Neural progenitor cell (in vitro differentiated cells): ENCODE data around the gene ARHGAP20. TPM values are rescaled to one million over a fixed set of nuclear protein-coding genes. Genes with fewer than 3 reads are reported as not detected.
"Not testable (repeated sequence)": the region's sequence is repeated elsewhere in the genome, so short reads cannot be mapped to it uniquely, and the experiment has no call there.

ENCODE experiments used
- DNase-seq: peaks from one replicate; pipeline ENCODE4 v3.0.0-alpha.2; 2016; ENCODE audit warnings: low spot score
- H2AFZ ChIP-seq: fragments of 200-600 bp; sonication (generic); replicated peaks from 2 replicates; pipeline ENCODE4 v1.6.1; 2016; ENCODE audit warnings: antibody characterized with exemption
- H3F3A ChIP-seq: fragments of 200-600 bp; sonication (generic); 2 replicates; pipeline ENCODE4 v1.6.1; 2016; ENCODE audit warnings: antibody characterized with exemption, low read depth
- H3K27ac ChIP-seq: fragments of 200-600 bp; sonication (generic); 2 replicates; pipeline ENCODE4 v1.5.1; 2016; ENCODE audit warnings: mild to moderate bottlenecking
- H3K27me3 ChIP-seq: fragments of 200-600 bp; sonication (generic); 2 replicates; pipeline ENCODE4 v1.6.1; 2016; ENCODE audit warnings: mild to moderate bottlenecking, moderate library complexity
- H3K36me3 ChIP-seq: fragments of 200-600 bp; sonication (generic); 2 replicates; pipeline ENCODE4 v1.5.1; 2016
- H3K4me1 ChIP-seq: fragments of 200-600 bp; sonication (generic); 2 replicates; pipeline ENCODE4 v1.6.1; 2016; ENCODE audit warnings: mixed run types
- H3K4me2 ChIP-seq: fragments of 200-600 bp; sonication (generic); 2 replicates; pipeline ENCODE4 v1.6.1; 2016
- H3K4me3 ChIP-seq: fragments of 200-600 bp; sonication (generic); 2 replicates; pipeline ENCODE4 v1.5.1; 2016
- H3K79me2 ChIP-seq: fragments of 200-600 bp; sonication (generic); 2 replicates; pipeline ENCODE4 v1.6.1; 2016; ENCODE audit warnings: low read depth
- H3K9ac ChIP-seq: fragments of 200-600 bp; sonication (generic); 2 replicates; pipeline ENCODE4 v1.6.1; 2016
- H3K9me3 ChIP-seq: fragments of 200-600 bp; sonication (generic); 2 replicates; pipeline ENCODE4 v1.5.1; 2016; ENCODE audit warnings: low read depth
- H4K20me1 ChIP-seq: fragments of 200-600 bp; sonication (generic); 2 replicates; pipeline ENCODE4 v1.6.1; 2016; ENCODE audit warnings: low read depth
- H3K27ac Mint-ChIP-seq: 3 replicates; pipeline ENCODE4 v1.8.0; 2021; ENCODE audit warnings: mixed read lengths
- H3K27me3 Mint-ChIP-seq: 2 replicates; pipeline ENCODE4 v1.8.0; 2022; ENCODE audit warnings: low read depth, mild to moderate bottlenecking, inconsistent platforms, moderate library complexity, mixed read lengths; ENCODE audit not compliant: insufficient read depth
- H3K36me3 Mint-ChIP-seq: 3 replicates; pipeline ENCODE4 v1.8.0; 2021; ENCODE audit warnings: mixed read lengths
- H3K4me1 Mint-ChIP-seq: 3 replicates; pipeline ENCODE4 v1.8.0; 2021; ENCODE audit warnings: mixed read lengths
- H3K4me3 Mint-ChIP-seq: 3 replicates; pipeline ENCODE4 v1.8.0; 2021; ENCODE audit warnings: mild to moderate bottlenecking, moderate library complexity, mixed read lengths
- H3K9me3 Mint-ChIP-seq: 3 replicates; pipeline ENCODE4 v1.8.0; 2020; ENCODE audit warnings: mixed read lengths
- EZH2 ChIP-seq: fragments of 200-600 bp; sonication (generic); IDR thresholded peaks from 2 replicates; pipeline ENCODE4 v1.6.1; 2017; ENCODE audit warnings: antibody characterized with exemption, mild to moderate bottlenecking, moderate library complexity
- EZH2phosphoT487 ChIP-seq: fragments of 200-600 bp; sonication (generic); IDR thresholded peaks from 2 replicates; pipeline ENCODE4 v1.6.1; 2017; ENCODE audit warnings: antibody characterized with exemption
- total RNA-seq: library from RNA; depleted of rRNA; stranded (reverse); fragments of >200 nt; gene quantifications from 2 replicates; pipeline ENCODE4 v1.2.3, GENCODE V29; 2015; ENCODE audit warnings: low replicate concordance
- TF ChIP-seq, protein P1 (sequence below): fragments of 200-600 bp; sonication (generic); IDR thresholded peaks from 2 replicates; pipeline ENCODE4 v1.5.1; 2017; ENCODE audit warnings: antibody characterized with exemption, mild to moderate bottlenecking

The ARHGAP20 gene
- total RNA-seq, 1 donor from 2014 or later = not detected

DNA sequence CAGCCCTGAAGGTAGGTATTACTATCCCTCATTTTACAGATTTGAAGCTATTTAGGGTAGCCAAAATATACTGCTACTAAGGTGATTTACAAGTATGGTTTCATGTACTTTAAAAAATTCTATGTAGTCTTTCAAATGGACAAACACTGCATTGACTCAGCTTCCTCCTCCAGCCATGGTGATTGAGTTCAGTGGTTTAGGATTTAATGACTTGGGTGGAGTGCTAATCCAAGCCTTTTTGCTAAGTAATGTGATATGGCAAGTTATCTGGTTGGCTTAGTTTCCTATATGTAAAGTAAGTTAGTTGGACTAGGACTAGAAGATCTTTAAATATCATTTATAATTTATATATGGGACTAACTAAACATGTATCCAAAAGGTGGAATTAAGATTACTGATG is 77.9 kb downstream of the ARHGAP20 start:
- no peaks in the 10 kb centered on the region for H3K27me3 Mint-ChIP-seq
- Histone ChIP-seq H3K27ac (no peak overlapping the region), H2AFZ (no peak overlapping the region), H3K4me3 (no peak overlapping the region), H3K4me2 (no peak overlapping the region), H3K36me3 (no peaks in the 10 kb centered on the region), H3K27me3 (no peaks in the 10 kb centered on the region), H3K9me3 (no peaks in the 10 kb centered on the region), H3K9ac (no peak overlapping the region), H3K79me2 (no peaks in the 10 kb centered on the region), H4K20me1 (no peaks in the 10 kb centered on the region), H3K4me1 (no peaks in the 10 kb centered on the region), H3F3A (no peaks in the 10 kb centered on the region)
- TF ChIP-seq, protein P1, sequence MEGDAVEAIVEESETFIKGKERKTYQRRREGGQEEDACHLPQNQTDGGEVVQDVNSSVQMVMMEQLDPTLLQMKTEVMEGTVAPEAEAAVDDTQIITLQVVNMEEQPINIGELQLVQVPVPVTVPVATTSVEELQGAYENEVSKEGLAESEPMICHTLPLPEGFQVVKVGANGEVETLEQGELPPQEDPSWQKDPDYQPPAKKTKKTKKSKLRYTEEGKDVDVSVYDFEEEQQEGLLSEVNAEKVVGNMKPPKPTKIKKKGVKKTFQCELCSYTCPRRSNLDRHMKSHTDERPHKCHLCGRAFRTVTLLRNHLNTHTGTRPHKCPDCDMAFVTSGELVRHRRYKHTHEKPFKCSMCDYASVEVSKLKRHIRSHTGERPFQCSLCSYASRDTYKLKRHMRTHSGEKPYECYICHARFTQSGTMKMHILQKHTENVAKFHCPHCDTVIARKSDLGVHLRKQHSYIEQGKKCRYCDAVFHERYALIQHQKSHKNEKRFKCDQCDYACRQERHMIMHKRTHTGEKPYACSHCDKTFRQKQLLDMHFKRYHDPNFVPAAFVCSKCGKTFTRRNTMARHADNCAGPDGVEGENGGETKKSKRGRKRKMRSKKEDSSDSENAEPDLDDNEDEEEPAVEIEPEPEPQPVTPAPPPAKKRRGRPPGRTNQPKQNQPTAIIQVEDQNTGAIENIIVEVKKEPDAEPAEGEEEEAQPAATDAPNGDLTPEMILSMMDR = no peak
- no peak for TF ChIP-seq EZH2
- TF ChIP-seq EZH2phosphoT487 = no peak
- H3K9me3 Mint-ChIP-seq = no peaks in the 10 kb centered on the region
- H3K4me1 Mint-ChIP-seq = no peaks in the 10 kb centered on the region
- H3K4me3 Mint-ChIP-seq = no peak overlapping the region
- no peak for DNase-seq
- H3K27ac Mint-ChIP-seq = no peak overlapping the region
- H3K36me3 Mint-ChIP-seq = no peaks in the 10 kb centered on the region

DNA sequence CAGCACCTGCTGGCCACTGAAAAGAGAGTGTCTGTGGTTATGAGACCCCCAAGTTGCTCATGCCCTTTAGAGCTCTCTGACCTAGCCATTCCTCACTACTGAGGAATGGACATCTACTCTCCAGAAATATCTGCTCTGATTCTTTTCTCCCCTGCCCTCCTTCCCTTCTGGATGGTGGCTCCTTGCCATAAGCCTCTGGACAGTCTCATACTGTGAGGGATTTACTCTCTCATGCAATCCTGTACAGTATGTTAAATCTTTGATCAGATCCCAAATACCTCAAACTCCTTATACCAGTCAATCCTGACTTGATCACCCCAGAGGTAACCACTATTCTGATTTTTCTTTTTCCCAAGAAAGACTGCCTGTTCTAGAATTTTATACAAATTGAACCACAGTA is 80.7 kb downstream of the ARHGAP20 start:
- Histone ChIP-seq H3K9ac (no peak overlapping the region), H3K79me2 (no peaks in the 10 kb centered on the region), H2AFZ (no peak overlapping the region), H3F3A (no peaks in the 10 kb centered on the region), H3K27ac (no peak overlapping the region), H3K9me3 (no peaks in the 10 kb centered on the region), H3K36me3 (no peaks in the 10 kb centered on the region), H4K20me1 (no peaks in the 10 kb centered on the region), H3K27me3 (no peaks in the 10 kb centered on the region), H3K4me2 (no peak overlapping the region), H3K4me3 (no peak overlapping the region), H3K4me1 (no peaks in the 10 kb centered on the region)
- Mint-ChIP-seq H3K9me3 (no peaks in the 10 kb centered on the region), H3K4me3 (no peak overlapping the region), H3K27ac (no peak overlapping the region), H3K4me1 (no peaks in the 10 kb centered on the region), H3K36me3 (no peaks in the 10 kb centered on the region), H3K27me3 (no peaks in the 10 kb centered on the region)
- TF ChIP-seq EZH2phosphoT487 = no peak
- TF ChIP-seq, protein P1 = no peak
- no peak for TF ChIP-seq EZH2
- DNase-seq = no peak

- no peaks in the 10 kb centered on the region for H3K9me3 Mint-ChIP-seq
- H3K9ac ChIP-seq = no peak overlapping the region
- H3K27ac ChIP-seq = no peak overlapping the region
- H4K20me1 ChIP-seq = no peaks in the 10 kb centered on the region
- H2AFZ ChIP-seq = no peak overlapping the region
- no peaks in the 10 kb centered on the region for H3K4me1 ChIP-seq
- H3K27me3 ChIP-seq = no peaks in the 10 kb centered on the region
- DNase-seq = no peak
- H3K4me2 ChIP-seq = no peak overlapping the region
- H3K27ac Mint-ChIP-seq = no peak overlapping the region
- no peaks in the 10 kb centered on the region for H3K9me3 ChIP-seq
- TF ChIP-seq EZH2phosphoT487 (no peak), EZH2 (no peak)
- TF ChIP-seq, protein P1 = no peak
- H3K36me3 ChIP-seq = no peaks in the 10 kb centered on the region
- H3K4me1 Mint-ChIP-seq = no peaks in the 10 kb centered on the region
- no peaks in the 10 kb centered on the region for H3K79me2 ChIP-seq
- no peaks in the 10 kb centered on the region for H3K27me3 Mint-ChIP-seq
- no peaks in the 10 kb centered on the region for H3K36me3 Mint-ChIP-seq
- H3F3A ChIP-seq = no peaks in the 10 kb centered on the region
- H3K4me3 ChIP-seq = no peak overlapping the region
- H3K4me3 Mint-ChIP-seq = no peak overlapping the region
These were observed 82.6 kb downstream of the ARHGAP20 start for GRCh38 chr11:110629594-110629993.

GRCh38 chr11:110621826-110622225 is 90.4 kb downstream of the ARHGAP20 start:
- H4K20me1 ChIP-seq = no peaks in the 10 kb centered on the region
- Mint-ChIP-seq H3K4me3 (no peak overlapping the region), H3K4me1 (no peaks in the 10 kb centered on the region), H3K9me3 (peaks cover 5% of the 10 kb centered on the region), H3K27ac (no peak overlapping the region), H3K36me3 (no peaks in the 10 kb centered on the region), H3K27me3 (peaks cover 3% of the 10 kb centered on the region)
- H3K36me3 ChIP-seq = no peaks in the 10 kb centered on the region
- DNase-seq = no peak
- H2AFZ ChIP-seq = no peak overlapping the region
- no peak for TF ChIP-seq EZH2
- TF ChIP-seq, protein P1 = no peak
- no peak for TF ChIP-seq EZH2phosphoT487
- no peaks in the 10 kb centered on the region for H3K4me1 ChIP-seq
- H3K4me2 ChIP-seq = no peak overlapping the region
- no peaks in the 10 kb centered on the region for H3K27me3 ChIP-seq
- H3F3A ChIP-seq = peaks cover 4% of the 10 kb centered on the region
- no peak overlapping the region for H3K9ac ChIP-seq
- H3K4me3 ChIP-seq = no peak overlapping the region
- no peak overlapping the region for H3K27ac ChIP-seq
- H3K79me2 ChIP-seq = no peaks in the 10 kb centered on the region
- H3K9me3 ChIP-seq = no peaks in the 10 kb centered on the region

- H3K27me3 Mint-ChIP-seq, H3K4me3 ChIP-seq, H3K4me1 Mint-ChIP-seq, H3K36me3 ChIP-seq, H3K27me3 ChIP-seq, H3K4me2 ChIP-seq, H3K36me3 Mint-ChIP-seq, H3K9me3 Mint-ChIP-seq, H2AFZ ChIP-seq, H3K27ac ChIP-seq, H3K9ac ChIP-seq, H3K4me3 Mint-ChIP-seq, DNase-seq, H3K4me1 ChIP-seq, H3K79me2 ChIP-seq, H3K9me3 ChIP-seq, H3K27ac Mint-ChIP-seq, H3F3A ChIP-seq, H4K20me1 ChIP-seq: not testable (repeated sequence)
These were observed 92.9 kb downstream of the ARHGAP20 start for GRCh38 chr11:110619366-110619765.
